ENCODE results near the gene TMEM18. TPM values are rescaled to one million over a fixed set of nuclear protein-coding genes. Genes with fewer than 3 reads are reported as not detected.

The TMEM18 gene
- total and polyA plus RNA-seq, 2 experiments from 2014 or later: 15.0 to 41.9 TPM

DNA sequence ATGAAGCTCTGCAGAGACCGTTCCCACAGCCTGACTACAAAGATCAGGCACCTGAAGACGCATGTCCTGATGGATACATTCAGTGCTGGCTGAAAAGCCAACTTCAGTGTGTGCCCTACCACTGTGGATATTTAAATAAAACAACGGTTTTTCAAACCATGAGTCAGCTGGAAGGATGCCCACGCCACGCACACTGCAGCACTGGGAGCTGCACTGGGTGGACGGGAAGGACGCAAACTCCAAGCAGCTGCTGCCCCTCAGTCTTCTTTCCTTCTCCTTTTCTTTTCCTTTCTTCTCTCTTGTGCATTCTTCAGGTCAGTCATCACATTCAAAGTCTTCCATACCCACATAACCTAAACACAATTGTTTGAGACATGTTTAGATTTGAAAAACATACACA lies 7.9 kb downstream of the TMEM18 start:
- H3F3A ChIP-seq (replicated peaks; ENCODE audit: low read depth): no peaks in the 10 kb centered on the region
- H3K27me3 ChIP-seq (ENCODE audit: insufficient read depth): no peaks in the 10 kb centered on the region
- H3K27ac ChIP-seq (ENCODE audit: low read depth): no peak overlapping the region
- Mint-ChIP-seq H3K27ac (no peak overlapping the region), H3K4me3 (no peak overlapping the region), H3K9me3 (peaks cover 22% of the 10 kb centered on the region), H3K27me3 (ENCODE audit: insufficient read depth, low read depth, poor library complexity) (peaks cover 6% of the 10 kb centered on the region), H3K36me3 (ENCODE audit: low read depth) (peaks cover 70% of the 10 kb centered on the region), H3K4me1 (peaks cover 18% of the 10 kb centered on the region)
- no peaks in the 10 kb centered on the region; the same call in 1 of the 2 replicates for H3K4me1 ChIP-seq (ENCODE audit: insufficient read depth)
- DNase-seq (ENCODE audit: low spot score): no peak
- no peak overlapping the region for H3K4me3 ChIP-seq
- no peak overlapping the region for H3K4me2 ChIP-seq
- no peak overlapping the region for H2AFZ ChIP-seq
- no peaks in the 10 kb centered on the region for H3K9me2 ChIP-seq (ENCODE audit: insufficient read depth)
- ATAC-seq: no peak
- H4K20me1 ChIP-seq (replicated peaks; ENCODE audit: insufficient read depth): no peaks in the 10 kb centered on the region; the same call in none of the 2 replicates
- H3K36me3 ChIP-seq (ENCODE audit: insufficient read depth): peaks cover 3% of the 10 kb centered on the region
- TF ChIP-seq POLR2AphosphoS5 (IDR thresholded peaks at IDR 0.05; ENCODE audit: low read depth): no peak
- TF ChIP-seq STAT1 (IDR thresholded peaks at IDR 0.05; ENCODE audit: unreplicated experiment): no peak
- H3K79me2 ChIP-seq (replicated peaks; ENCODE audit: insufficient read depth): peaks cover 14% of the 10 kb centered on the region; the same call in 1 of the 2 replicates

DNA sequence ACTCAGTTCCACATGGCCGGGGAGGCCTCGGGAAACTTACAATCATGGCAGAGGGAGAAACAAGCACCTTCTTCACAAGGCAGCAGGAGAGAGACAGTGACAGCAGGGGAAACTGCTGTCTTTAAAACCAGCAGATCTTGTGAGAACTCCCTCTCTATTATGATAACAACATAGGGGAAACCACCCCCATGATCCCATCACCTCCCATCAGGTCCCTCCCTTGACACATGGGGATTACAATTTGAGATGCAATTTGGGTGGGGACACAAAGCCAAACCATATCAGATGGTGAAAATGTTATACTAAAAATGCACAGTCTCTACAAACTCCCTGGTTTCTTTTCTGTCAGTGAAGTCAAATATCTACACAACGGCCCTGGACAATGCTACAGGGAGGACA lies 9.2 kb downstream of the TMEM18 start:
- peaks cover 5% of the 10 kb centered on the region for H3K4me1 Mint-ChIP-seq

More for the DNA sequence above, 9.2 kb downstream of the TMEM18 start:
- H3K27me3 ChIP-seq (ENCODE audit: insufficient read depth): no peaks in the 10 kb centered on the region
- Mint-ChIP-seq H3K9me3 (peaks cover 22% of the 10 kb centered on the region), H3K4me3 (no peak overlapping the region), H3K27ac (no peak overlapping the region), H3K36me3 (ENCODE audit: low read depth) (peaks cover 72% of the 10 kb centered on the region), H3K27me3 (ENCODE audit: insufficient read depth, low read depth, poor library complexity) (peaks cover 6% of the 10 kb centered on the region)
- H3K27ac ChIP-seq (ENCODE audit: low read depth): no peak overlapping the region
- DNase-seq (ENCODE audit: low spot score) (no peak), ATAC-seq (no peak)
- H3K4me1 ChIP-seq (ENCODE audit: insufficient read depth): no peaks in the 10 kb centered on the region
- H4K20me1 ChIP-seq (replicated peaks; ENCODE audit: insufficient read depth): no peaks in the 10 kb centered on the region; the same call in none of the 2 replicates
- no peak overlapping the region for H3K4me3 ChIP-seq
- H3K36me3 ChIP-seq (ENCODE audit: insufficient read depth): peaks cover 3% of the 10 kb centered on the region
- no peaks in the 10 kb centered on the region for H3K9me2 ChIP-seq (ENCODE audit: insufficient read depth)
- peaks cover 3% of the 10 kb centered on the region; the same call in 1 of the 2 replicates for H3K79me2 ChIP-seq (replicated peaks; ENCODE audit: insufficient read depth)
- H3F3A ChIP-seq (replicated peaks; ENCODE audit: low read depth): no peaks in the 10 kb centered on the region
- TF ChIP-seq POLR2AphosphoS5 (IDR thresholded peaks at IDR 0.05; ENCODE audit: low read depth): no peak
- TF ChIP-seq, protein P1, sequence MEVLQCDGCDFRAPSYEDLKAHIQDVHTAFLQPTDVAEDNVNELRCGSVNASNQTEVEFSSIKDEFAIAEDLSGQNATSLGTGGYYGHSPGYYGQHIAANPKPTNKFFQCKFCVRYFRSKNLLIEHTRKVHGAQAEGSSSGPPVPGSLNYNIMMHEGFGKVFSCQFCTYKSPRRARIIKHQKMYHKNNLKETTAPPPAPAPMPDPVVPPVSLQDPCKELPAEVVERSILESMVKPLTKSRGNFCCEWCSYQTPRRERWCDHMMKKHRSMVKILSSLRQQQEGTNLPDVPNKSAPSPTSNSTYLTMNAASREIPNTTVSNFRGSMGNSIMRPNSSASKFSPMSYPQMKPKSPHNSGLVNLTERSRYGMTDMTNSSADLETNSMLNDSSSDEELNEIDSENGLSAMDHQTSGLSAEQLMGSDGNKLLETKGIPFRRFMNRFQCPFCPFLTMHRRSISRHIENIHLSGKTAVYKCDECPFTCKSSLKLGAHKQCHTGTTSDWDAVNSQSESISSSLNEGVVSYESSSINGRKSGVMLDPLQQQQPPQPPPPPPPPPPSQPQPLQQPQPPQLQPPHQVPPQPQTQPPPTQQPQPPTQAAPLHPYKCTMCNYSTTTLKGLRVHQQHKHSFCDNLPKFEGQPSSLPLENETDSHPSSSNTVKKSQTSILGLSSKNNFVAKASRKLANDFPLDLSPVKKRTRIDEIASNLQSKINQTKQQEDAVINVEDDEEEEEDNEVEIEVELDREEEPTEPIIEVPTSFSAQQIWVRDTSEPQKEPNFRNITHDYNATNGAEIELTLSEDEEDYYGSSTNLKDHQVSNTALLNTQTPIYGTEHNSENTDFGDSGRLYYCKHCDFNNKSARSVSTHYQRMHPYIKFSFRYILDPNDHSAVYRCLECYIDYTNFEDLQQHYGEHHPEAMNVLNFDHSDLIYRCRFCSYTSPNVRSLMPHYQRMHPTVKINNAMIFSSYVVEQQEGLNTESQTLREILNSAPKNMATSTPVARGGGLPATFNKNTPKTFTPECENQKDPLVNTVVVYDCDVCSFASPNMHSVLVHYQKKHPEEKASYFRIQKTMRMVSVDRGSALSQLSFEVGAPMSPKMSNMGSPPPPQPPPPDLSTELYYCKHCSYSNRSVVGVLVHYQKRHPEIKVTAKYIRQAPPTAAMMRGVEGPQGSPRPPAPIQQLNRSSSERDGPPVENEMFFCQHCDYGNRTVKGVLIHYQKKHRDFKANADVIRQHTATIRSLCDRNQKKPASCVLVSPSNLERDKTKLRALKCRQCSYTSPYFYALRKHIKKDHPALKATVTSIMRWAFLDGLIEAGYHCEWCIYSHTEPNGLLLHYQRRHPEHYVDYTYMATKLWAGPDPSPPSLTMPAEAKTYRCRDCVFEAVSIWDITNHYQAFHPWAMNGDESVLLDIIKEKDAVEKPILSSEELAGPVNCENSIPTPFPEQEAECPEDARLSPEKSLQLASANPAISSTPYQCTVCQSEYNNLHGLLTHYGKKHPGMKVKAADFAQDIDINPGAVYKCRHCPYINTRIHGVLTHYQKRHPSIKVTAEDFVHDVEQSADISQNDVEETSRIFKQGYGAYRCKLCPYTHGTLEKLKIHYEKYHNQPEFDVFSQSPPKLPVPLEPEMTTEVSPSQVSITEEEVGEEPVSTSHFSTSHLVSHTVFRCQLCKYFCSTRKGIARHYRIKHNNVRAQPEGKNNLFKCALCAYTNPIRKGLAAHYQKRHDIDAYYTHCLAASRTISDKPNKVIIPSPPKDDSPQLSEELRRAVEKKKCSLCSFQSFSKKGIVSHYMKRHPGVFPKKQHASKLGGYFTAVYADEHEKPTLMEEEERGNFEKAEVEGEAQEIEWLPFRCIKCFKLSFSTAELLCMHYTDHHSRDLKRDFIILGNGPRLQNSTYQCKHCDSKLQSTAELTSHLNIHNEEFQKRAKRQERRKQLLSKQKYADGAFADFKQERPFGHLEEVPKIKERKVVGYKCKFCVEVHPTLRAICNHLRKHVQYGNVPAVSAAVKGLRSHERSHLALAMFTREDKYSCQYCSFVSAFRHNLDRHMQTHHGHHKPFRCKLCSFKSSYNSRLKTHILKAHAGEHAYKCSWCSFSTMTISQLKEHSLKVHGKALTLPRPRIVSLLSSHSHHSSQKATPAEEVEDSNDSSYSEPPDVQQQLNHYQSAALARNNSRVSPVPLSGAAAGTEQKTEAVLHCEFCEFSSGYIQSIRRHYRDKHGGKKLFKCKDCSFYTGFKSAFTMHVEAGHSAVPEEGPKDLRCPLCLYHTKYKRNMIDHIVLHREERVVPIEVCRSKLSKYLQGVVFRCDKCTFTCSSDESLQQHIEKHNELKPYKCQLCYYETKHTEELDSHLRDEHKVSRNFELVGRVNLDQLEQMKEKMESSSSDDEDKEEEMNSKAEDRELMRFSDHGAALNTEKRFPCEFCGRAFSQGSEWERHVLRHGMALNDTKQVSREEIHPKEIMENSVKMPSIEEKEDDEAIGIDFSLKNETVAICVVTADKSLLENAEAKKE (CRISPR knock-in tag; IDR thresholded peaks at IDR 0.05): no peak
- TF ChIP-seq, protein P2, sequence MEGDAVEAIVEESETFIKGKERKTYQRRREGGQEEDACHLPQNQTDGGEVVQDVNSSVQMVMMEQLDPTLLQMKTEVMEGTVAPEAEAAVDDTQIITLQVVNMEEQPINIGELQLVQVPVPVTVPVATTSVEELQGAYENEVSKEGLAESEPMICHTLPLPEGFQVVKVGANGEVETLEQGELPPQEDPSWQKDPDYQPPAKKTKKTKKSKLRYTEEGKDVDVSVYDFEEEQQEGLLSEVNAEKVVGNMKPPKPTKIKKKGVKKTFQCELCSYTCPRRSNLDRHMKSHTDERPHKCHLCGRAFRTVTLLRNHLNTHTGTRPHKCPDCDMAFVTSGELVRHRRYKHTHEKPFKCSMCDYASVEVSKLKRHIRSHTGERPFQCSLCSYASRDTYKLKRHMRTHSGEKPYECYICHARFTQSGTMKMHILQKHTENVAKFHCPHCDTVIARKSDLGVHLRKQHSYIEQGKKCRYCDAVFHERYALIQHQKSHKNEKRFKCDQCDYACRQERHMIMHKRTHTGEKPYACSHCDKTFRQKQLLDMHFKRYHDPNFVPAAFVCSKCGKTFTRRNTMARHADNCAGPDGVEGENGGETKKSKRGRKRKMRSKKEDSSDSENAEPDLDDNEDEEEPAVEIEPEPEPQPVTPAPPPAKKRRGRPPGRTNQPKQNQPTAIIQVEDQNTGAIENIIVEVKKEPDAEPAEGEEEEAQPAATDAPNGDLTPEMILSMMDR (conservative IDR thresholded peaks at IDR 0.05; ENCODE audit: low read depth in 2 of 2): no peak
- no peak for TF ChIP-seq STAT1 (IDR thresholded peaks at IDR 0.05; ENCODE audit: unreplicated experiment)
- TF ChIP-seq, protein P3, sequence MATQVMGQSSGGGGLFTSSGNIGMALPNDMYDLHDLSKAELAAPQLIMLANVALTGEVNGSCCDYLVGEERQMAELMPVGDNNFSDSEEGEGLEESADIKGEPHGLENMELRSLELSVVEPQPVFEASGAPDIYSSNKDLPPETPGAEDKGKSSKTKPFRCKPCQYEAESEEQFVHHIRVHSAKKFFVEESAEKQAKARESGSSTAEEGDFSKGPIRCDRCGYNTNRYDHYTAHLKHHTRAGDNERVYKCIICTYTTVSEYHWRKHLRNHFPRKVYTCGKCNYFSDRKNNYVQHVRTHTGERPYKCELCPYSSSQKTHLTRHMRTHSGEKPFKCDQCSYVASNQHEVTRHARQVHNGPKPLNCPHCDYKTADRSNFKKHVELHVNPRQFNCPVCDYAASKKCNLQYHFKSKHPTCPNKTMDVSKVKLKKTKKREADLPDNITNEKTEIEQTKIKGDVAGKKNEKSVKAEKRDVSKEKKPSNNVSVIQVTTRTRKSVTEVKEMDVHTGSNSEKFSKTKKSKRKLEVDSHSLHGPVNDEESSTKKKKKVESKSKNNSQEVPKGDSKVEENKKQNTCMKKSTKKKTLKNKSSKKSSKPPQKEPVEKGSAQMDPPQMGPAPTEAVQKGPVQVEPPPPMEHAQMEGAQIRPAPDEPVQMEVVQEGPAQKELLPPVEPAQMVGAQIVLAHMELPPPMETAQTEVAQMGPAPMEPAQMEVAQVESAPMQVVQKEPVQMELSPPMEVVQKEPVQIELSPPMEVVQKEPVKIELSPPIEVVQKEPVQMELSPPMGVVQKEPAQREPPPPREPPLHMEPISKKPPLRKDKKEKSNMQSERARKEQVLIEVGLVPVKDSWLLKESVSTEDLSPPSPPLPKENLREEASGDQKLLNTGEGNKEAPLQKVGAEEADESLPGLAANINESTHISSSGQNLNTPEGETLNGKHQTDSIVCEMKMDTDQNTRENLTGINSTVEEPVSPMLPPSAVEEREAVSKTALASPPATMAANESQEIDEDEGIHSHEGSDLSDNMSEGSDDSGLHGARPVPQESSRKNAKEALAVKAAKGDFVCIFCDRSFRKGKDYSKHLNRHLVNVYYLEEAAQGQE (IDR thresholded peaks at IDR 0.05; ENCODE audit: unreplicated experiment): no peak
- no peak overlapping the region for H2AFZ ChIP-seq
- H3K4me2 ChIP-seq: no peak overlapping the region
